Activated CD4-positive, alpha-beta T cell treated with anti-CD3 and anti-CD28 coated beads, Interleukin-2, amount 50 U/mL, for 48 hours (primary cell): ENCODE measurements around the gene VAV3.
"Not testable (repeated sequence)": the region's sequence is repeated elsewhere in the genome, so short reads cannot be mapped to it uniquely, and the experiment has no call there.

Experiments
- DNase-seq, 2 experiments: peaks; one replicate each; pipeline ENCODE4 v3.0.0-alpha.2; 2020

The VAV3 gene

DNA sequence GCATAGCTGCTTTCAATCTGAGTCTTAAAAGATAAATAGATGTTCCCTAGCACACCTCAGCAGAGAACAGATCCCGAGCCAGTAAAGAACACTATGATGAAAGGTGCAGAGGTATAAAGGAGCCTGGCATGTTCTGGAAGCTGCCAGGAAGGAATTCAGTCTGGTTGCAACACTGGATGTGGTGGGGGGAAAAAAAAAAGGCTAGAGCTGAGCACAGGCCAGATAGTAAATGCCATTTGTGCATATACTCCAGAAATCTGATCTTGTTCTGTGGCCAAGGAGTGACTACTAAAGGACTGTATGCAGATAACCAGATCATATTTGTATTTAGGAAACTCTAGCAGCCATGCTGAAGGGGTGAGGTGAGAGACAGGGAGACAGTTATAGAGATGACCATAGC, 240.3 kb downstream of the VAV3 start:
- DNase-seq: no peak

DNA sequence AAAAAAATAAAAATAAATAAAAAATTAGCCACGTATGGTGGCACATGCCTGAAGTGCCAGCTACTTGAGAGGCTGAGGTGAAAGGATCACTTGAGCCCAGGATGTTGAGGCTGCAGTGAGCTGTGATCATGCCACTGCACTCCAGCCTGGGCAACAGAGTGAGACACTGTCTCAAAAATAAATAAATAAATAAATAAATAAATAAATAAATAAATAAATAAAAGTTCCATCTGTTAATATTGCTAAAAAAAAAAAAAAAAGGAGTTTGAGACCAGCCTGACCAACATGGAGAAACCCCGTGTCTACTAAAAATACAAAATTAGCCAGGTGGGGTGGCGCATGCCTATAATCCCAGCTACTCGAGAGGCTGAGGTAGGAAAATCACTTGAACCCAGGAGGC, 244.8 kb downstream of the VAV3 start:
- DNase-seq: not testable (repeated sequence)

DNA sequence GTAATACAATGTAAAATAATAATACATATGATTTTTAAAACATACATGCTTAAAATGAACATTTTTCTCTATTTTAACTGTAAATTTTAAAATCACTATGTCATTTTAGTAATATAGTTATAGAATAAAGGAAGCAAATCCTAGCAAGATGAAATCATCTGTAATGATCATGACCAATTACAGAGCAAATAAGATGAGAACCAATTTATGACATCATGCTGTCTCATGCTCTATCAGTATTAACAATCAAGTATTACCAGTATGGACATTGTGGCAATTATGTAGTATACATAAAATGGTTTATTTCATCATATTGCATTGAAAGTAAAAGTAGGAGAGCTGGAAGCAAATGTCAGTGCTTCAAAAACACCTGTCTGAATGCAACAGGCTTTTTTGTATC, 255.0 kb downstream of the VAV3 start:
- DNase-seq: no peak

DNA sequence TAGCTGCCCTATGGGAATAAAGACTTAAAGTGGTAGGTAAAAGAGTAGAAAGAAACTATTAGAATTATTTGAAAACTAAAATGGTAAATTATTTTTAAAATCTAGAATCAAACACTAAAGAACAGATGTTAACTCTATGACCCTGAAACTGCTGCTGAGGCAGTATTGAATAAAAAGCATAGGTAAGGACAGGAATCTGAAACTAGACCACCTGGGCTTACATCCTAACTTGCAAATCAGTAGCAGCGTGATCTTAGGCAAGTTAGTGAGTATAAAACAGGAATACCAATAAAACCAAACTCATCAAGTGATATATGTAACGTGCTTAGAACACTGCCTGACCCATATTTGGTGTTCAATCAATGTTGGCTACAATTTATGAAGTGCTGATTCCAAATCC, 257.9 kb downstream of the VAV3 start:
- no peak for DNase-seq

DNA sequence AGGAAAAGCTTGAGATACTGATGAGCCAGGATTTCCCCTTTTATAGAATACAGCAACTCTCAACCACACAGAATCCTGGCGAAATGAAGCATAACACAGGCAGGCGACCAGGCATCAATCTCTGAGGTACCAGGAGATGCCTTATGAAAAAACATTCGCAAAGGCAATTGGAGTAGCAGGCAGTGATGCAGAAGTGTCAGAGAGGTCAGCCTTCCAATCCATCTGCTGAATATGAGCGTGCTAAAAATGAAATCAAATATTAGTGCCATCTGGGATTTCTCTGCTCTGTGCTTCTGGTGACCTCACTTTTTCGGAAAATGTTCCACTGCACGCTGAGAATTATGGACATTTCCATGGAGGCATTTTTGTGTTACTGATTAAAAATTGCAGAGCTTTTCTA, 258.8 kb downstream of the VAV3 start:
- no peak for DNase-seq

DNA sequence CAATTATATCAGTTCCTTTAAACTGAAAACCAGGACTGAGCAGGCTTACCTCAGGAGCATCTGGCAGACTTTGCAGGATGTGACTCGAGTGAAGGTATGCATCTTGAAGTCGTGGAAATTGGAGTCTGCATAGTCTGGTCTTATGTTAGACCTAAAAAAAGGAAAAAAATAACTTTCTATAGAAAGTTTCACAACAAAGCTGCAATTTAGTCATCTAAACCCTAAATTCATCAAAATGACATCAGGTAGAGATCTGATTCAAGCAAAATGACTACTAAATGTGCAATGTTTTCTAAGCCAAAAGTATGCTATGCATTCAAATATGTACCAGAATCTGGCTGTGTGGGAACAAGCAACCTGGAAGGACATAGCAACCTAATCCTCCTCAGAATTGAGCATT, 260.1 kb downstream of the VAV3 start:
- DNase-seq: no peak

DNA sequence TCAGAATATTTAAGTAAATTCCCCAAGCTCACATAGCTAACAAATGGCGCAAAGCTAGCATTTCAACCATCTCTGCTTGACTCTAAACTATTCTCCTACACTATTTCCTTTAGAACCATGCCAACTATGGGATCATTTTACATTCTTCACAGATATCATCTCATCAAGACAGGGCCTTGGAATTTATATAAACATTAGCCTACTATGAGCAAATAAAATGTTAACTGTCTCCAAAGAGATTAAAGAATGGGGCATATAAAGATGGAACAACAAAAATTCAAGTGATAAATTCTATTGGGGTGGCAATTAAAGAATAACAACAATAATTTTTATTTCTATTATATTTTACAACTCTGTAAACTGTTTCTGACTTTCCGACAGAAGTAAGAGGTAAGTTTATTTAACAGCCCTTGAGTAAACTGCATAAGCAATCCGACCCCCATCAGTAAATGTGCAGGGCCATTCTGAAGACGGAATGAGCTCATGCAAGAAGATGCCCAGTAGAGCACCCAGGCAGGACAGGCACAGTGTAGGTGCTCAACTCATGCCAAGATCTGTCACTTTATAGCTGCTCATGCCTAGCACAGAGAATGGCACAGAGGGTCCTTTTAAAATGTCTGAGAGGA, 261.9 kb downstream of the VAV3 start:
- DNase-seq: no peak

DNA sequence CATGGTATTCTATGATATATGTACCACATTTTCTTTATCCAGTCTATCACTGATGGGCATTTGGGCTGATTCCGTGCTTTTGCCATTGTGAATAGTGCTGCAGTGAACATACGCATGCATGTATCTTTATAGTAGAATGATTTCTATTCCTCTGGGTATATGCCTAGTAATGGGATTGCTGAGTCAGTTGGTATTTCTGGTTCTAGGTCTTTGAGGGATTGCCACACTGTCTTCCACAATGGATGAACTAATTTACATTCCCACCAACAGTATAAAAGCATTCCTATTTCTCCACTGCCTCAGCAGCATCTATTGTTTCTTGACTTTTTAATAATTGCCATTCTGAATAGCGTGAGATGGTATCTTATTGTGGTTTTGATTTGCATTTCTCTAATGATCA, 264.3 kb downstream of the VAV3 start:
- DNase-seq: not testable (repeated sequence)

DNA sequence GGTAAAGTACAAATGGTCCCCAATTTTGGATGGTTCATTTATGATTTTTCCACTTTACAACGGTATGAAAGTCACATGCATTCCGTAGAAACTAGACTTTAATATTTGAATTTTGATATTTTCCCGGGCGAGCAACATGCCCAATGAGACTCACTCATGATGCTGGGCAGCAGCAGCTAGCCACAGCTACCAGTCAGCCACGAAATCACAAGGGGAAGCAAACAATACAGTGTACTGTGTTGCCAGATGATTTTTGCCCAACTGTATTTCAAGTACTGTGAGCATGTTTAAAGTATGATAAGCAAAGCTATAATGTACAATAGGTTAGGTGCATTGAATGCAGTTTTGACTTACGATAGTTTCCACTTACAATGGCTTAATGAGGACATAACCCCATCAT, 266.8 kb downstream of the VAV3 start:
- DNase-seq: no peak

DNA sequence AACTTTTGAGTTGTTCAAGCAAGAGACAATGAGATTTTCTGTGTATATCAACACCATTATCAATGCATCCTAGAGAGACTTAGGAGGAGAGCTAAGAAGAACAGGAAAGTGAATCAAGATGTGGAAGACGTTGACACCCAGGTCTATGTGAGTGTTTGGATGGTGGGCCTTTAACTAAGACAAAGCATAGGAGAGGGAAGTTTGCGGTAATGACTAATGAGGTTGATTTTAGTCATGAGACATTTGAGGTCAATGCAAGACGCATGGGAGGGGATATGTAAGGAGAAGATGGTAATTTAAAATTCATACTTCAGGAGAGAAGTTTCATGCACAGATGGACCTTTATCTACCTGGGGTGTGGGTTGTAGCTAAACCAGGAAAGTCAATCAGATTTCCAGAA, 269.6 kb downstream of the VAV3 start:
- DNase-seq: no peak

DNA sequence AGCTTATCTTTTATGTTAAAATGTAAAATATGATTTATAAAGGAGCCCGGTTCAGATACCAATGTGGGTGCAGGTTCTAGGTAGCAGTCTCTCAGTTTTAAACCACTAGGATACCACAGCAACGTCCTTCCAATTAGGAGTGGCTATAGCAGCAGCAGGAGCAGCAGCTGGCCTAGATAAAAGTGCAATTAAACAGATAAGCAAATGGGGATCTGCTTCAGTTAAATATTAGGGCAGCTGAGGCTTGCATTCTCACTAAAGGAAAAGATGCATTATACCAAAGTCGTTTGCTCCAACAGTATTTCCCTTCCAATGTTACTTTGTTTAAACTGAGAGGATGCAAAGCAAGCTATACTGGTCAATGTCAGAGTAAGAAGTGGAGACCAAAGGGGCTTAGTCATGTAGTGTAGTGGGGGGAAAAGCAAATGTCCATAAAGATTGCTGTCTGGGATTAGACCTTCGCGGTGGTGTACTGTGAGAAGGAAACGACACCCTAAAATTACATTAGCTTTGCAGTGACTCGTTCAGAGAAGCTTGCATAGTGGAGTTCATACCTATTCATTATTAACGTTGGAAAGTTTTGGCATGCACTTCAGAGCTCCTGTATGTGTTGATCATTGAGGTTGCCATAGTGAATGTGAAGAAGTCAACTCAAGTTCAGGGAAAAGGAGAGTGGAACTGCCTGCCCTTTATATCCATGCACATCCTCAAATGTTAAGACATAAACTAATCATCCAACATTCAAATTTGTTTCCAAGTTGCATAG, 272.2 kb downstream of the VAV3 start:
- DNase-seq: no peak

DNA sequence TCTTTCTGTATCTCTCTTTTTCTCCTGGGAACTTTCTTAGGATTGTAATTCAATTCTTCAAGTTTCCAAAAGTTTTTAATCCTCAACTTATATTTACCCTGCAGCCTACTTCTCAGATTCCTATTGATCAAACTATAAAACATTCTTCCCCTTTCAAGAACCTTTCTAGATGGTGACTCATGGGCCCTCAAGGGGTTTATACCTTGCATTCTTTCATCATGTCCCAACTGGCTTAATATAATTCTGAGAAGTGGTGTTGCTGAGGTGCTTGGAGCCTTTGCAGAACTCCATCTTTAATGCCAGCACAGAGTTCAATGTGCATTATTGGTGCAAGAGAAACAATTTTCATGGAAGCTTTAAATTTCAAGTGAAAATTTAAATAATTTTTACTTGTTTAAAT, 273.4 kb downstream of the VAV3 start:
- no peak for DNase-seq

DNA sequence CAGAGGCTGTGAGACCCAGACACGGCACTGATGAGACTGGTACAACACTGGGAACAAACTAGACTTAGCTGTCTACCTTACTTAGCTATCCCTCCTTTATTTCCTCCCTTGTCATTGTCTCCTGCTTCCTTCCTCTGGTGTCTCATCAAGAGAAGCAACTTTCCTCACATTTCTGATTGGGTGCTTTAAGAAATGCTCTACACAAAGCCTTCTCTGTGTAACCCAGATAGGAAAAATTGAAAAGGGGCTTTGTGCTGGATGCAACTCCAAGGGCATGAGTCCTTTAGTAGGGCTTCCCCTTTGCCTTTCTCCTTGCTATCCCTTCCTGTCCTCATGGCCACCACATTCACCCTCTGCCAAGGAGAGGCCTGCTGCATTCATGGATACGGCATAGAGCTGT, 274.5 kb downstream of the VAV3 start:
- no peak for DNase-seq

DNA sequence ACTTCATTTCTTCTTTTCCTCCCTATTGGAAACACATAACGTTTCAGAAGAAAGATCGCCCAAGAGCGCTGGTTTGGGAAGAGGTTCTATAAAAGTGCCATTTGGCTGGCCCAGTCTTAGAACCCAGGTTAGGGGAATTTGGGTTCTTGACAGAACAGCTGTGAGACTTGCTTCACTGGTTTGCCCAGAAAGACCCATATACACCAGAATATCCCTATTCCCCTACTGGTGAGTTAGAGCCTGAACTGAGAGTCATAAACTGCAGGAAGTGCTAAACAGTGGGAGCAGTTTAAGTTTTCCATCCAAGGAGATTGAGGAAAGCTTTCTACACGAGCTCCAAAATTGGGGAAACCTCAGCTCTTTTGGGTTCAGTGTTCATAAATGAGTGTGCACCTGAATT, 275.2 kb downstream of the VAV3 start:
- no peak for DNase-seq

DNA sequence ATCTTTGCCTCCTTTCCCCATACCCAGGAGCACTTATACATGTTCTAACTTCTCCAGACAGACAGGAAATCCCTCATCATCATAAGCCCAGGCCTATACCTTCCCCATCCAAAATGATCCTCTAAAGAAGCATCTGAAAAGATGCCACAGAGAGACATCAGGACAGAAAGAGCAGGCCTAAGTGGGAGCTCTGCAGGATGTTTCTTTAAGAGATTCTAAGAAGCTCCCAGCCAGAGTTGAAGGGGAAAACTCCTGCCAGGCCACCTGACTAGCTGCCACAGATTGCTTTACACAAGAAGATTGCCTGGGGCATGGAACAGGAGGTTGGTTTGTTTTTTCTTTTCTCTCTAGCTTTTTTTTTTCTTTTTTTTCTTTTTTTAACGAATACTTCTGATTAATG, 275.8 kb downstream of the VAV3 start:
- no peak for DNase-seq

DNA sequence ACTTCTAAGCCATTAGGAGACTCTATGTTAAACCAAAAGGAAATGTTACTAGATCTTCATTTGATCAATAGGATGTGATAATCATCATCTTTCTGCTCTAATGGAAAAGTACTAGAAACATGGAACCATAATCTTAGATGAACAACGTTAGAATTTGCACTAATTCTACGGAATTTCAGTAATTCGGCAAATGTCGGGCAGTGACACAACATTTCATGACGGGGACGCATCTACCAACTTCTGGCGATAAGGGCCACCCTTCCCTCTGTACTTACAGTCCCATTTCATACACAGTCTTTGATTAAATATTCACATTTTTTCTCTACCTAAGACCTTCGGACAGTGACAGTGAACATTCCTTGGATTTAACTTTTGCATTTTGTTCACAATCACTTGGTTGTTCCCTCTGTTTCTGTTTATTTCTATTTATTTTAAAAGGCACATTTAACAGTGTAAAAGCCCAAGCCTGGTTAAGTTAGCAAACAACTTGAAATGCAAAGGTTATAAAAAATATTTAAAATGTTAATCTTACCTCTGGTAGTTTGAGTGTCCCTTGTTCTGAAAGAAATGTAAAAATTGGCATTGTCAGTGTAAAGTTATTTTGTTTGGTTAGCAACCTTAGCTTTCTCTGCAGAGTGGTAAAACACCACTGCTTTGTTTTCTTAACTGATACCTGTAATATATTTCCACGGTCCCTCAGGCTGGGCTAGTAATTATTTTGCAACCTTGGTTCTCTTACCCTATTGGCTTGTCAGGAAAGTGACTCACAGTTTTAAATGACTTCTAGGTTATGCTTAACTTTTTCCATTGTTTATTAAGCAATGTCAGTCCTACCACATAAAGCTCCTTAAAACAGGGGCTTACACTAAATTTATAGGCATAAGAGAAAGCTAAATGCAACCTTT, 276.9 kb downstream of the VAV3 start:
- DNase-seq: no peak

DNA sequence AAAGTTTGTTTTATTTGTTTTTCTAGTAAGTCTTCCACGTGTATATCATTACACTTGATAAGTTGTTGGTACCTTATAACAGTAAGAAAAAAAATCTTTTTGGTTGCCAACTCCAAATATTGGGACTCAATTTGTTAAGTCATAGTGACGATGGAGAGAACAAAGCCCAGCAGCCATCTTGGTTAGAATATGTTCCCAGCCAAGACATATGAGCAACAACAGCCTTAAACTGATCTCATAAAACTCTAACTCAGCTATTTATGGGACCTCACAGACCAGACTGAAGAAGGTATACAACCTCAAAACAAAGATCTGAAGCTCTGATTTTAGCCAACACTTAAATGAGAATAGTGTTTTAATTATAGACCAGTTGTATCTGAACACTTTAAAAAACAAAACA, 281.3 kb downstream of the VAV3 start:
- no peak for DNase-seq

DNA sequence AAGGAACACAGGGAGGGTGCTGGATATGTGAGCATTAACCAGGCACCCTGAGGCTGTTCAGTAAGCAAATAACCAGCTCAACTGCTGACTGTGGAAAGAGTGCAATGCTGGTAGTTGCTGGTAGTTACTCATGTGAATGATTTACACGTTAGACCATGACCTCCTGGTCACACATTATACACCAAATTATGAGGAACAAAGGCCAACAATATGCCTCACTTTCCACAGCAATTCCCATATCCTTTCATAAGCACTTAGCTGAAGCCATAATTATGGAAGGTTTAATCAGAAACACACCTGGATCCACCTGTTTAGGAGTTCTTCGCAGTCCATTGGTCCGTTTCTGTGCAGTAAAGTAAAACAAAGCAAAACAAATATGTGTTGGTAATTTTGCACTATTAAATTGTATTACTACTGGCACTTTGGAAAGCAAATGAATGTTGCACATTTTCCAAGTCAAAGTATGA, 281.8 kb downstream of the VAV3 start:
- DNase-seq: no peak

DNA sequence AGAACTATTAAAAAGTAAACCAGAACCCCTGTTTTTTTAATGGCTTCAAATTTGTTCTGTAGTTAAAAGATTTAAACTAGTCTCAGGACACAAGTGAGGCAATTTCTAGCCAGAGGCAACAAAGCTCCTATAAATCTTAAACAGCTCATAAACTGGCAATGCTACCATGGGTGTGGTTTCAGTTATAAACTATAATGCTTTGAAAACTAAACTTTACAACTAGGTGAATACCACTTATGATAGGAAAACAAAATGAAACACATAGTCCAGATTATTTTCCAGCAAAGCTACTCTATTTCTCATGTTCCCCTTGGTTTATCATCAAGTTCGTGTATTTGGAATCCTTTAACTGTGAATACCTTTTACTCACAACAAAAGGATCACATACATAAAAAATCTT, 282.5 kb downstream of the VAV3 start:
- no peak for DNase-seq

DNA sequence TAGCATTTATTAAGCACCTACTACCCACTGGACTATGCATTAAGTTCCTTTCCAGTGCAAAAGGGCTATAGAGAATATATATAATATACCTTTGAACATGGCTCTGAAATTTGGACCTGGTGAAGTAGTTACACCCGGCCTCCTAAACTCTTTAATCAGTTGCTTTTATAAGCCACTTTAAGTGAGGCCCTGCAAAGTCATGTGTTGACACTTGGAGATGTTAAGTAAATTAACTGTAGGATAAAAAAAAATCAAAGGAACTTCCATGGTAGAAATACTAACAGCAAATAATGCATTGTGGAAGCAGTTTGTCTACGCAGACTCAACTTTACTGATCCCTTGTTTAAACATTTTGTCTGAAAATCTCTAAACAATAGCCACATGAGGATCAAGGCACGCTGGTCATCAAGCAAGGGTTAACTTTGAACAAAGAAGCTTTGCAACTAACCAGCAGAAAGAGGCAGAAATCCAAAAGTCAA, 283.9 kb downstream of the VAV3 start:
- no peak for DNase-seq

DNA sequence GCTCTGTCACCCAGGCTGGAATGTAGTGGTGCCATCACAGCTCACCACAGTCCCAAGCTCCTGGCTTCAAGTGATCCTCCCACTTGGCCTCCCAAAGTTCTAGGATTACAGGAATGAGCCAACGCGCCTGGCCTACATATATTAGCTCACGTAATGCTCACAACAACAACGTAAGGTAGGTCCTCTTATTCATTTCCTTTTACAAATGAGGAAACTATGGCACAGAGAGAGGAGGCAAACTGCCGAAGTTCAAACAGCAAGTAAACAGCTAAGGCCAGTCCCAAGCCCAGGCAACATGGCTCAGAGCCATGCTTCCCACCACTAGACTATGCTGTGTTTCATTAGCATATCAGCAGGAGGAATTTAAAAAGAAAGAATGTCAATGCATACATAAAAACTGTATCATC, 284.4 kb downstream of the VAV3 start:
- no peak for DNase-seq

DNA sequence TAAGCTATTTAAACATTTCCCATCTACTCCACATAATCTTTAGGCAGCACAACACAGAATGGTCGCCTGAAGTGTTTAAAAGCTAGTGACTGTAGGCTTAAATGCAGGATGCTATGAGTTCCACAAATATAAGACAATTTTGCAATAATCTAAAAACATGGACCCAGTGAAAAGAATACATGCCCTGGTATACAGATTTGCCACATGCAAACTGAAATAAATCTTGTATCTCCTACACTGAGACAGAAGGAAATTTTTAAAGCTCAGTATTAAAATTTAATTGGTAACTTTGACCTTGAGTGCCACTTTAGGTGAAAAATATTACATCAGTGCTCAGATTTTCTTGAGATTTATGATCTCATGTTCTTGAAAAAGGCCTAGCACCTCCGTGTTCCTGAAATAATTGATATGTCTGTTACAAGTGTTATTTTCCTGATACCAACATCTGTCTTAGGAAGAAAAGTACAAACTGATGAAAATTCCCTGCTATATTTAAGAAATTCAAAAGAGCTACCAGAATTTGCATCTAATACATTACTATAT, 285.5 kb downstream of the VAV3 start:
- DNase-seq: no peak

DNA sequence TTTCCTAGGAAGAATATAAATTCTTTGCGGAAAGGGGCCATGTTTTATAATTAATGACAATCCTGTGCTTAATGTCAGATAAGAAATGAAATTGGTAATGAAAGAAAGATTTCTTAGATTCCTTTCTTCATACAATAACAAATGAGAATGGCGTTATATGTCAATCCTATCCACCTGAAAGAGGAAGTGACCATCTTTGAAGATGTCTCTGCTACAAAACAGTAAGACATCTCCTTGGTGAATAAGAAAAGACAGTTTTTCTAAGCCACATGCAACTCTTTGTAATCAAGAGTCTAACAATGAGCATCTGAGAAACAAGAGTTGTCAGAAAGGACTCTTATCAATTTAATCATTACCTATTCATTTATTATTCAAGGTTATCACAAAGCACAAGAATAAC, 286.0 kb downstream of the VAV3 start:
- DNase-seq: no peak
